Measurements from ENCODE around the gene EEPD1. TPM values are rescaled to one million over a fixed set of nuclear protein-coding genes. Genes with fewer than 3 reads are reported as not detected.

Gene EEPD1
- total and polyA plus RNA-seq, 10 donors = 7.7 to 23.4 (median 14.6) TPM

DNA sequence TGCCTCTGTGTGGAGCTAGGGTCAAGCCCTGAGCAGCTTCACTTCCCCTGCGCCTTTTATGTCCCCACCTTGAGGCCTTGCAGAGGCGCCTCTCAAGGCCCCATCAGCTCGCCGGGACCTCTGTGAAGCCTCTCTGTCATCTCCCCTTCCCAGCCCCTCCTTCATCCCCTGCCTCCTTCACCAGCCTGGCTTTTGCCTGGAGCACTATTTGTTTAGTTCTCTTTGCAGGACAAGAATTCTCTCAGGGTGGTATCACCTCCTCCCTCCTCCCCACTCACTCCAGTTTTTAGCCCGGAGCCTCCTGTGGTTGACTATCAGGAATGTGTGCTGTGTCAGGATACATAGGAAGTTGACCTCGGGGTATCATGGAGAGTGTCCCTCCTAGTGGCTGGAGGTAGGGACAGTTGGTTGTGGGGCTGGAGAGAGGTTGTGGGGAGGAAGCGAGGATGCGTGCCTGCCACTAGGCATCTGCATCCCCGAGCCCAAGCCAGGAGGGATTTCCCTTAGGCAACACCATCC is 146.8 kb downstream of the EEPD1 start:
- DNase-seq = no peak
- Histone ChIP-seq H3K9me3 (no peaks in the 10 kb centered on the region), H3K27me3 (replicated peaks in 1 of 7) (no peaks in the 10 kb centered on the region), H3K4me1 (peaks cover 12 to 55% (median 29%) of the 10 kb centered on the region in 6 donors), H3K27ac (no peak overlapping the region), H3K4me3 (no peak overlapping the region), H3K36me3 (peaks cover 0 to 37% (median 4%) of the 10 kb centered on the region in 6 donors)
- WGBS, 5 donors = 85 to 96% (median 88%) methylated on average over 9 of the region's 9 CpGs
- TF ChIP-seq POLR2A (IDR thresholded peaks at IDR 0.05) (no peak), POLR2AphosphoS5 (IDR thresholded peaks at IDR 0.05) (no peak), CTCF (IDR thresholded peaks at IDR 0.05 in 8 of 11, conservative IDR thresholded peaks at IDR 0.05 in 3 of 11) (no peak)
- intact Hi-C loops (cut with DNase I; ENCODE audit: low total_unique reads) = no loop called here

- Histone ChIP-seq H3K27ac (peak overlapping the region in 4 of 8 donors; percentile 9 to 25 (median 11)), H3K27me3 (replicated peaks in 1 of 7) (no peaks in the 10 kb centered on the region), H3K9me3 (no peaks in the 10 kb centered on the region), H3K36me3 (peaks cover 0 to 37% (median 4%) of the 10 kb centered on the region in 6 donors), H3K4me3 (no peak overlapping the region), H3K4me1 (peaks cover 12 to 55% (median 29%) of the 10 kb centered on the region in 6 donors)
- DNase-seq = no peak
- TF ChIP-seq CTCF (IDR thresholded peaks at IDR 0.05 in 8 of 11, conservative IDR thresholded peaks at IDR 0.05 in 3 of 11) = no peak
- no peak for TF ChIP-seq POLR2A (IDR thresholded peaks at IDR 0.05)
- TF ChIP-seq POLR2AphosphoS5 (IDR thresholded peaks at IDR 0.05) = peak in 1 of 3 donors; percentile 28
- intact Hi-C loops (cut with DNase I; ENCODE audit: low total_unique reads) = no loop called here
- 65 to 78% (median 75%) methylated on average over 7 to 9 of the region's 9 CpGs for WGBS, 5 donors
These were observed 147.8 kb downstream of the EEPD1 start for GRCh38 chr7:36300696-36301350.

- no peak for DNase-seq
- H3K9me3 ChIP-seq = no peaks in the 10 kb centered on the region
- intact Hi-C loops (cut with DNase I; ENCODE audit: low total_unique reads) = no loop called here
- H3K36me3 ChIP-seq = peaks cover 0 to 33% (median 4%) of the 10 kb centered on the region in 6 donors
- peaks cover 12 to 55% (median 29%) of the 10 kb centered on the region in 6 donors for H3K4me1 ChIP-seq
- H3K4me3 ChIP-seq = no peak overlapping the region
- H3K27me3 ChIP-seq (replicated peaks in 1 of 7) = no peaks in the 10 kb centered on the region
- no peak overlapping the region for H3K27ac ChIP-seq
- TF ChIP-seq CTCF (IDR thresholded peaks at IDR 0.05 in 8 of 11, conservative IDR thresholded peaks at IDR 0.05 in 3 of 11) = no peak
- no peak for TF ChIP-seq POLR2A (IDR thresholded peaks at IDR 0.05)
- TF ChIP-seq POLR2AphosphoS5 (IDR thresholded peaks at IDR 0.05) = no peak
- WGBS, 5 donors = 88 to 95% (median 90%) methylated on average over 15 of the region's 15 CpGs
These were observed 149.1 kb downstream of the EEPD1 start for GRCh38 chr7:36301914-36302771.

Measured in spleen (tissue), 11 donors.